Colon (tissue), 2 donors: ENCODE measurements around the gene ARGLU1.

Experiments used
- FAIRE-seq: peaks from 2 replicates; lab custom pipeline; 2012; peaks lifted over from hg19 to GRCh38; lab: Jason Lieb, UNC
- donor health status: control.
- donor health status: control.

The ARGLU1 gene

DNA sequence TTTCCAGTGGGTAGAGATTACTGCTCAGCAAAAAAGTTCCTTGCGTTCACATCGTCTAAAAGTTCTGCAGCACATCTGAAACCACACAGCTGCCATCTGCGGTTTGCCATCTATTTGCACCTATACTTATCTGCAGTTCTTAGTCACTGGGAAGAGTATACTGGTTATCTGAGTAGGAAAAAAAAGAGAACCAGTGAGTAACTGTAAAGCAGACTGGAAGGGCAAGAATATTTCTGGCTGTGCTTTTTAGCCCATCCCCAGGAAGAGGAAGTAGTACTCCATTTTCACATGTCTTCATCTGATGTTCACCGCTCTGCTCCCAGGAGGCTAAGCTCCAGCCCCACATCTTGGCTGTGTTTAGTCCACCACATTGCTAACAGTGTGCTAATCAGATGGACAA, 68.0 kb downstream of the ARGLU1 start:
- no peak for FAIRE-seq

DNA sequence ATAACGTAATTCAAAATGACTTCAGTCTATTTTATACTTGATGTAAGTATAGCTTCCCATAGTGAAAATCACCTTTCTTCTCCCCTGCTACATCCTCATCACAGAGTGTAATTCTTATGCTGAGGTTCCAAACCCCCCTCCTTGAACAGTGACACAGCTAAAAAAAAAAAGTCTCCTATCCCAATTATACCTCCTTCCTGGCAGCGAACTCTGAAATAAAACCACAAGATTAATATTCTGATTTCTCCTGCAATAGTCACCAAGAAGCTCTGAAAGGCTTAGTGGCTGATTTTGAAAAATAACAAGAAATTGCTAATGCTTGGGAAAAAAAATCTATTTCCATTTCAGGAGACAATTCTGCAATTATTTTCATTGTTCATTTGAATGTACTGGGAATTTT, 68.8 kb downstream of the ARGLU1 start:
- FAIRE-seq, result no peak

DNA sequence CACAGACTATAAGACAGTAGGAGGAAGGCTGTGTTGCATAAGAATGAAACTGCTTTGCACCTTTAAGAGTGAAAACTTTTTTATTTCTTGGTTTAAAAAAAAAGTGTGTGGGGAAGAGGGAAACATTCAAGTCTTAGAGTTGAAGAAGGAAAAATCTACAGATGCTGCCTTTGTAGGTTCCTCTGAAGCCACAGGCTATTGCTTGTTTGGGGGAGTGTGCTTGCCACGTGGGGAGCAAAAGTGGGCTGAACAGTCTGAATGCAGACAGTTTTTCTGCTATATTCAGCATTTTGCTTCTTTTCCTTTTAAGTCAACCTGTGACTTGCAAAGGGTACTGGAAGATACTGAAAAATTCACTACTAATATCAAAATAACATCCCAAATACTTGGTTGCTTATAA, 69.4 kb downstream of the ARGLU1 start:
- FAIRE-seq, result no peak

DNA sequence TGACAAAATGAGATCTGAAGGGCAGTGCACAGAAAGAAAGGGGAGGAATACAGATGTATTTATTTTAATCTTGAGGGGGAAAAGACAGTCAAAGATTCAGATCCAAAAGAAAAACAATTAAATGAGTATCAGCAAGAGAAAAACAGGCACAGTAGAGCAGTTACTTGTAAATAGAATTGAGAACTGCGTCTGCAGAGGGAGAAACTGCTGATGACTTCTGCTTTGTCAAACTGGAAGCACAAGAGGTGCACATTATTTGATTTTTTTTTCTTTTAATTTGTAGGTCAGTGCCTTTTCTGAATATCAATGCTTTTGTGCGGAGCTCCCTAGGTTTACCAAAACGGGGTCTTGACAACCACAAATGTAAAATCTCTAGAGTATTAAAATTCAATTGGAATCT, 69.8 kb downstream of the ARGLU1 start:
- FAIRE-seq, result no peak

DNA sequence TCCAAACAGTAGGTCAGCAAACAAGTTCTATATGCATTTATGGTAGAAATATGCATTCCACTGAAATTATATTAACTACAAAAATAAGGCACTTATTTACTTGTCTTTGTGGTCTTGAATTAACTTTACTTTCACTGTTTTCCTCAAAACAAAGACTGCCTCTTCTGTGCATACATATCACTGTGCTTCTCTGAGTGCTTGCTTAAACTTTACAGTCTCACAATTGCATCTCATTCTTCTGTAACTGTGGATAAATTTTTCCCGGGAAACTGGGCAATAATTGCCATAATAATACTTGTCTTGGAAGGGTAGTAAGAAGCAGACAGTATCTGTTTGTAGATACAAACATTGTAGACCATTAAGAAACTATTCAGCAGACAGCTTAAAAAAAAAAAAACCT, 70.9 kb downstream of the ARGLU1 start:
- FAIRE-seq, result no peak

DNA sequence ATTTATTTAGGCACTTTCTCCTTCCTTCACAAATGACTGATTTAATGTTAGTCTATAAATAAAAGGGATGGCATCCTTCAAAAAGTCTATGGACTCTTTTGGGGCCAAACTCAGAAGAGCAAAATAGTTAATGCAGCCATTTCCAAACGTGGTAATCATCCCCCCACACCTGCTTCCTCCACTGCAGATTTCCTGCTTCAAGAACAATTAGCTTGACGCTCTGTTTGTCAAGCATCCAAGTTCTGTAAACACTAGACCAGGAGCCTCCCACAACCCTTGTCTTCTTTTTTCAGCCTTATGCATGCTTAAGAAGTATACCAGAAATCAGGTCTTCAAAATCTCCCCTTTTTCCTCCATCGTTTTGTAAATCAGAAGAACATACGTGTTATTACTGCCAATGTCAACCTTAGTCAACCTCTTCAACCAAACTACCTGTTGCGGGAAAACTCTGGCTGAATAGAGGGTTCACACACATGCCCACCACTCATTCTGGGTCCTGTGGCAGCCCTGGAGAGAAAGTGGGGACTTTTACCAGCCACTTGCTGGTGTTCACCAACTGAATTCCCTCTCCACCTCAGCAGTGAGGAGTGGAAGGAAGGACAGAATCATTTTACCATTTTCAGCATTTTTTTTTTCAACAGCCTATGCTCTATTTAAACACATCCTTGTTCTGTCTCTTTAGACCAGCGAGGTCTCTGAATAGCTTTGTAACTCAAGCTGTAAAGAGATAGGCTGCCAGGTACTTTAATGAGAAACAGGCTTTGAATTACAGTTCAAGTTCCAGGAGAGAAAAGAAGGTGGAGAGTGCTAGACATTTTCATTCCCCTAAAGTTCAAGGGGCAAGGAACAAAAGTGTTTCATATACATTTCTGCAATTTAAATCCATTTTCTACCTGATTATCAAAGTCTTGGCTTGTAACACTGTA, 71.6 kb downstream of the ARGLU1 start:
- FAIRE-seq, result no peak

DNA sequence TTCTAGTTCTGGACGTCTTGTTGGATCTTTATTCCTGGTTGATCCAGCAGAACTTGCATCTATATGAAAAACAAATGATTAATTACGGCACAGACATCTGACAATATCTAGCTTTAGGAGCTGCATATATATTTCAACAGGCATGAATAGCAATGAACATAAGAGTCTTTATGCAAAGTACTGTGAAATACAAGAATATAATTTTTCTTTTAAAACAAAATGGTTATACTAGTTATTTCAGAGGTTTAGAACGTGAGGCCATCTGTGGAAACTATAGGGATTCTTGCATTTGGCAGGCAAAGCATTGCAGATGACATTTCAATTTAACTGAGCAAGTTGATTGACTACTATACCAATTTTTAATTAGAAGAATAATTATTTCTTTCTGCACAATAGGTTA, 73.0 kb downstream of the ARGLU1 start:
- no peak for FAIRE-seq

DNA sequence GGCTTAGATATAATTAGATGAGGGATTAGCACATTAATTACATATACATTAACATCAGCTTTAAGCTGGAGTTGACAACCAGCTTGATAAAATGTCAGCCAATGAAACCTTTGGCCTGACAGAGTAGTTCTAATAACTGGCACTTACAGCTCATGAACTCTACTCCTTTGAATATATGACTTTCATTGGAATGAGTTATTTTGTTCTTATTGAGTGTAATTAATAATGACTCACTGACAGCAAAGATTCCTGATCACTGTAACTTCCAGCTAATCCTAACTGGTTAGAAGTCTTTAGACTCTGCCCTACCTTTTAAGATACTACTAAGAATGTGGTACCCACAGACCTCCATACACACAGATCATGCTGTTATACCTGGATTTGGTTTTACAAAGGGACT, 73.4 kb downstream of the ARGLU1 start:
- no peak for FAIRE-seq

DNA sequence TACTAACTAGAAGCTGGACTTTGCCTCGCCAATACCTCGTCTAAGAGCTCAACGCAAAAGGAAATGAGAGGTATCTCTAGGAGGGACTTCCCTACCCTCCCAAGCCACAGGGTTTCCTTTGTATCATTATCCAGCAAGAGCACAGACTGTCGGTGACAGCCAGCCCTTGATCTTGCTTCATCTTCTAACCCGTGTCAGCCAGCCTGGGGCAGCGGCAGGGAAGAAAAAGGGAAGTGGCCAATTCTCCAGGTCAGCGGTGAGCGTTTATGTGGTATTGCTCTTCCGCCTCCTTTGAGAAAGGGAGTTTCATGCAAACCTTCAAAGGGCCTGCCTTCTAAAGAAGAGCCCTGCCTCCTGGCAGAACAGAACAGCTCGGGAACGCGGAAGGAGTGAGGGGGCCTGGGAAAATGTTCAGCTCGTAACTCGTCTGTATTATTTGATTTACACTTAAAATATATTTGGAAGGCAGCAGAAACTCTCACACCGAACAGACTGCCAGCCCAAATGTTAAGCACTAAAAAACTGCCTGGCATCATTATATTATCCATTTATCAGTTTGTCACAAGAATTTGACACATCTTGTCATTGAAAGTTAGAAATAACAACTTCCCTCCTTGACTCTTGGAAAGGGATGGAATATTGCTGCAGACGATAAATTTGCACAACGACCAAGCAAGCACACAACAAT, 74.3 kb downstream of the ARGLU1 start:
- FAIRE-seq, result no peak

DNA sequence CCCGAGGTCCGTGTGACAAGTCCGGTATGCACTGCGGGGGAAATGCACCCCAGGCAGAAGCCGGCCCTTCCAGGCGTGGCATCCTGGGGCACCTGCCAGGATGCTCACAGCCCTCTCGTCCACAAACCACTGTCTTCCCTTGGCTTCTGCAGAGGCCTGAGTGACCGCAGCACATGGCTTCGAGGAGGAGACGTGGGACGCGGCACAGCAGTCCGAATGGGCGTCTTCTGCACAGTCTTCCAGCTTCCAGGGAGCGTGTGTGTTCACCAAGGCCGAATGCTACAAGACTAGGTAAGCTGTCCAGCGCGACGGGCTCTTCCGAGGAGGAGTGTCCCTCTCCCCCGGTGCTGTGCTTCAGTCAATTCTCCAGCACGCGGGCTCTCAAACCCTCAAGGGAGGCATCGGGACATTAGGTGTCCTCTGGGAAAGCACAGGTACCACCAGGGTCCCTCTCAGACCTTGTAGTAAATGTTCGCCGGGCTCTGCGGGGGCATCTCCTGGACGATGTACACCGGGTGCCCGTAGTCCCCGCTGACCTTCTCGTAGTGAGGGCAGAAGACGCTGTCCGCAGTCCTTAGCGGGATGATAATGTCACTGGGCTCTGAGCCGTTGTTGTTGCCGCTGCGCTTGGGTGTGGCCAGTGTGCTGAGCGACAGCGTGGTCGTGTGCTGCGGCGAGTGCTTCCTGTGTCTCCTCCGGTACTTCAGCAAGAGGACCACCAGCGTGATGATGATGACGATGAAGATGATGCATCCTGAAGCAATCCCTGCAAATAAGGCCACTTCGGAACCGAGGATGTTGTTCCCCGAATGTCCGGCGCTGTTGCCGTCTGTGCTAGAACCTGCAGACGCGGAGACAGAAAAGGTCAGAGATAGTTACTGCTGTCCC, 75.1 kb downstream of the ARGLU1 start:
- no peak for FAIRE-seq

DNA sequence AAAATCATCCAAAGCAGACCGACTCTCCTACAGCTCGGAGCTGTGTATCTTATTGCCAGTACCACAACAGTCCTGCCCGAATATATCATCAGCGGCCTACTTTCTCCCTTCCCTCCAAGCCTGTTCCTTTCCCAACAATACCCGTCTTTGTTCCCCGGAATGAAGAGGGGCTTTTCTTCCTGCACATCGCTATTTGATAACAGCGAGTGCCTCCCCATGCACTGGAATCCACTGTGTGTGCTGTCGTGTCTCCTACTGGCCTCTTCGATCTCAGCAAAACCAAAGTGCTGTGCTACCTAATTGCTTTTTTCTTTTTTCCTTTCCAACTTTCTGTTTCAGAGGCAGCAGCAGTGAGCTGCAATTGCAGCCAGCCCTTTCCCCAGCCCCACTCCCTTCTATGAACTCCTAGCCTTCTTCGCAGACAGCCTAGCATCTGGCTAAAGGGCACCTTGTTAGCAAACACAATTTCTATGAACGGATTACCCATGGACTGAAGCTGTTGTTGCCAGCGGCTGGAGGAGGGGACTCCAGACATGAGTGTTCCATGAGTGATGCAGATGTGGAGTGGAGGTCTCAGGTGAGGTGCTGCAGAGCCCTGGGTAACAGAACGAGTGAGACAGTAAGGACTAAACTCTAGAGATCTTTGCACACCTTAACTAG, 75.9 kb downstream of the ARGLU1 start:
- FAIRE-seq, result no peak
